Kidney tubule cell (primary cell): ENCODE data around the gene RAB33B.
A peak's percentile ranks its signal among the peaks of the same experiment; 100 is the strongest.

Experiments used
- DNase-seq: peaks from one replicate; pipeline ENCODE4 v3.0.0-alpha.2; 2018; ENCODE audit warnings: low spot score

The RAB33B gene

DNA sequence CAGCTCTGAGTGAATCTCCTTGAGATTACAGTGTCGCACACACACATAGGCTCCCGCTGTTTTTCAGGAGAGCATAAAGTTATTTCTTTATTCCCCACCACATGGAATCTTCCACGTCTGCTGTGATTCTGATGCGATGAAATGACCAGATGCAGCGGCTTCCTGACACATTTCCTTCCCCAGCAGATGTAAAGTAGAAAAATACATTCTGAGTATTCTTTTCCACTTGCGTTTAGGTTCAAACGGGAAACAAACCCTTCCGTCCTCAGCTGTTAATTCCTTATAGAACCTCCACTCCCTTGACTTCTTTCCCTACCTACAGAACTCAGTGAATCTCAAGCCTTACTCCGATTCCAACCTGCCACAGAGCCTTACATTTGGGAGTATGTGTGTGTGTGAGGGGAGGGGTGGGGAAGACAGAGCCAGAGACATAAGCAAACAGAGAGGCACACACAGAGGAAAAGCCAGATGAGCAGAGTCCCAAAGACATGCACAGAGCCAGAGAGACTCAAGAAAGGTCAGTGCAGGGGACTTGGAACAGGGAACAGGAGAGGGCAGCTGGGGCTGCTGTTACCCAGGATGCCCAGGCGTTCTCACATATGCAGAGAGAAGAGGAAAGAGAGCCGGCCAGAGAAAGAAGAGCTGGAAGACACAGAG is 54.8 kb downstream of the RAB33B start:
- no peak for DNase-seq

DNA sequence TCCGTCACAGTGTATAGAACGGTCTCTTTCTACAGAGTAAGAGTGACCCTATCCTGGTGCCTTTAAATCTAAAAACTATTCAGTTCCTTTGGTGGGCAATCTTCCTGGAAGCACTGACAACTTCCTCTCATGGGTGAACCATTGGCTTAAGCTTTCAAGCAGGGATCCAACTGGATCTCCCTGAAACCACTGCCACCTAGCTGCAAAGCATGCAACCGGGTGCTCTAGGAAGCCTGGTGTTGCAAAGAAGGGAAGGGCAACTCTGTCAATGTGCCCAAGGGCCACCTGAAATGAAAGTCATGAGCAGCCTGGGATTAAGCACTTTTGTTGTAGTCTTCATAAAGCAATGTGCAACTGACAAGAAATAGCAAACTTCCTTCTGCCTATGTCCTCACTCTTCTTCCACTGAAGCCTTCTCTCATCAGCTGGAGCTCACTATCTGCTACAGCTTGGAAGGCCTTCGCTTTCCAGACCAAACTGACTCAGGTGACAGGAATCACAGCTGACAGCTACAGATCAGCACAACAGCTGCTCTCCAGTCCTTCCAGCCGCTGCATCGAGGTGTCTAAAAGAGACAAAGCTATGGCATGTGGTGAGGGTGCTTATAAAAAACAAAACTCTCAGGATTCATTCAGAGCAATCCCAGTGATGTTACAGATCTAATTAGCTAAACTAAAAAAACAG is 55.9 kb downstream of the RAB33B start:
- no peak for DNase-seq

GRCh38 chr4:139511320-139511719 is 57.4 kb downstream of the RAB33B start:
- DNase-seq: peak; percentile 49

DNA sequence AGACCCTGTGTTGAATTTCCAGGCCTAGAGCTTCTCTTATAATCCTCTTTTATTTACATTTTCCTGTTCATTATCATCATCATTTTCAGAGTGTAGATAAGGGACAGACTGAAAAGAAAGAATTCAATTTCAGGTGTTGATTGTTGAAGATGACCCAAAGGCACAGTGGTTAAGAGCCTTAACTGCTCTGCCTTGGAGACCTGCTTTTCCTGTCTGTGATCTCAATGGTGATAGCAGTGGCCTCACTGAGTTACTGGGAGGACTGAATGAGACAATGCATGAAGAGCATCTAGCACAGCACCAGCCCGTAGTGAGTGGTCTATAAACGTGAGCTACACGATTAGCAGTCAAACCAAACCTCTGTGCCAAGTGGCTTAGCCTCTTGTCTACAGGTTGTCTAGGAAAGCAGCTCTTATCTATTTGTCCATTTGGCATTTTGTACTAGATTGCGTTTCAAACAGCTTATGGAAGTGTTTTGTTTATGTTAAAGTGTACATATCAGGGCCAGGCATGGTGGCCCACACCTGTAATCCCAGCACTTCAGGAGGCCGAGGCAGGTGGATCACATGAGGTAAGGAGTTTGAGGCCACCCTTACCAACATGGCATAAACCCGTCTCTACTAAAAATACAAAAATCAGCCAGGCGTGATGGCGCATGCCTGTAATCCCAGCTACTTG is 60.6 kb downstream of the RAB33B start:
- no peak for DNase-seq

DNA sequence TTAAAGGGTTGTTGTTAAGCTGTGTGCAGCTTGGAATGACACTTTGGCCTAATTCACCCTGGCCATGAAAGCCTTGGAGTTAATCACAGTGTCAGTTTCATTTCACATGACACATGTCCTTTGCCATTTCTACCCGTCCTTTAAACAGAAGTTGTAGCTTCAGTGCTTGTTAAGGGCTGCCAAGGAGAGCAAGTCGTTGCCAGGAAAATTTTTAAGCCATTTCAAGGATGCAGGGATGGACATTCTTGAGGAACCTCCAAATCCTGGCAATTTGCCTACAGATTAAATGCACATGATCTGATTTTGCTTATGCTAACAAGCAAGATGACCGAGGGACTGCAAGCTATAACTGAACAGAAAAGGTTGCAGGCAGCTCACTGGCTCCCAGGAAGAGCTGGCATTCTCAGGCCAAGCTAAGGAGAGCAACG is 61.6 kb downstream of the RAB33B start:
- DNase-seq: no peak

DNA sequence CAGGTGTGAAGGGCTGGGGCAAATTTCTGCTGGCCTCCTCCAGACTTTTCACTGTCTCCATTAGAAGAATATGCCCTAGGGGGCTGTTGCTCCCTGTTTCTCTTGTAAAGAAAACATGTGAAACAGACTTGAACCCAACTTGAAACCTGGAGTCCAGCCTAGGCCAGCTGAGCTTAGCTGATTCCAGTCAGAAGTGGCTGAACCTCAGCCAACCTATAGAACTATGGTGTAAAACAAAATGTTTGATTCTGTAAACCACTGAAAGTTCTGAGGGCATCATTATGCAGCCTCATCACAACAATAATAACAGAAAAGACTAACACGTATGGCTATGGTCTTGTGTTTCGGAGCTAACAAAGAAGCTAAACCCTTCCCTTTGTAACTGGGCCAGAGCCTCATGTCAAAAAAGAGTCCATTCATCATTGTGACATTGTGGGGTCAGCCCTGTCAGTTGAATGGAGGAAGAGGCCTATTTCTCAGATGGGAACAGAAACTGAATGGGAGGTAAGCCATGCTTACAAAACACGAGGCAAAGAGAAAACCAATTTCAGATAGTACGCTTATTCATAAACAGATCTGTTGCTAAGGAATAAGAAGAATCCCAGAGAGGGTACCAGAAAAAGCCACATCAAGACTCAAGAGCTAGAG is 68.0 kb downstream of the RAB33B start:
- DNase-seq: no peak

GRCh38 chr4:139522457-139522856 is 68.5 kb downstream of the RAB33B start:
- DNase-seq: no peak

DNA sequence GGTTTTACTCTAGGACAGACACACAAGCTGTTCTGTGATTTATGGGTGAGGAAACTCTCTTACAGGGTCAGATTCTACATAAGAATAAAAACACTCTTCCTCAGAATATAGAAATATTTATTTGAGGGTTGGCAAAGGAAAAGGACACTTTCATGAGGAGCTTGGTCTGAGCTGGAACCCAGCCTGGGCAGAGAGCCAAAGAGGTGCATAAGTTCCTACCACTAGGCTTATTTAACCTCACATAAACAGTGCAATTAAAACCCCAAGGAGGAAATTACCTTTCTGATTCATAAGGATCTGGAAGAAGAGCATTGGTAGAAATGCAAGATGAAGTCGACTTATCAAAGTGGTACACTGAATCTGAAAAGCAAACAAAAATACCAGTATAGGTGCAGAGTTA is 69.2 kb downstream of the RAB33B start:
- peak; percentile 8 for DNase-seq

- DNase-seq: no peak
Observed at GRCh38 chr4:139524062-139524631, 70.2 kb downstream of the RAB33B start.

GRCh38 chr4:139525414-139525813 is 71.5 kb downstream of the RAB33B start:
- no peak for DNase-seq
